Body of pancreas (tissue), 4 donors: ENCODE results near the gene PGLYRP2.
"Not testable (repeated sequence)": the region's sequence is repeated elsewhere in the genome, so short reads cannot be mapped to it uniquely, and the experiment has no call there.

Source experiments
- POLR2A ChIP-seq, 3 donors: fragments of 450-650 bp; IDR thresholded peaks; one replicate each; pipeline ENCODE4 v1.6.1; 2016; ENCODE audit warnings: antibody characterized with exemption in 3 of 3, mild to moderate bottlenecking in 2 of 3
- TF ChIP-seq, protein P1 (sequence below), 7 experiments: fragments of 450-650 bp in 4 of 7; fragments of 200-600 bp in 3 of 7; sonication (generic) in 3 of 7; IDR thresholded peaks; one replicate each; pipeline ENCODE4 v1.5.1; 2016 to 2019; ENCODE audit warnings: antibody characterized with exemption in 7 of 7

- TF ChIP-seq, protein P1, sequence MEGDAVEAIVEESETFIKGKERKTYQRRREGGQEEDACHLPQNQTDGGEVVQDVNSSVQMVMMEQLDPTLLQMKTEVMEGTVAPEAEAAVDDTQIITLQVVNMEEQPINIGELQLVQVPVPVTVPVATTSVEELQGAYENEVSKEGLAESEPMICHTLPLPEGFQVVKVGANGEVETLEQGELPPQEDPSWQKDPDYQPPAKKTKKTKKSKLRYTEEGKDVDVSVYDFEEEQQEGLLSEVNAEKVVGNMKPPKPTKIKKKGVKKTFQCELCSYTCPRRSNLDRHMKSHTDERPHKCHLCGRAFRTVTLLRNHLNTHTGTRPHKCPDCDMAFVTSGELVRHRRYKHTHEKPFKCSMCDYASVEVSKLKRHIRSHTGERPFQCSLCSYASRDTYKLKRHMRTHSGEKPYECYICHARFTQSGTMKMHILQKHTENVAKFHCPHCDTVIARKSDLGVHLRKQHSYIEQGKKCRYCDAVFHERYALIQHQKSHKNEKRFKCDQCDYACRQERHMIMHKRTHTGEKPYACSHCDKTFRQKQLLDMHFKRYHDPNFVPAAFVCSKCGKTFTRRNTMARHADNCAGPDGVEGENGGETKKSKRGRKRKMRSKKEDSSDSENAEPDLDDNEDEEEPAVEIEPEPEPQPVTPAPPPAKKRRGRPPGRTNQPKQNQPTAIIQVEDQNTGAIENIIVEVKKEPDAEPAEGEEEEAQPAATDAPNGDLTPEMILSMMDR (IDR thresholded peaks at IDR 0.05): not testable (repeated sequence)
- TF ChIP-seq POLR2A (IDR thresholded peaks at IDR 0.05): not testable (repeated sequence)
These were observed 6.5 kb upstream of the PGLYRP2 start for GRCh38 chr19:15485768-15486167.
